ENCODE measurements around the gene DNAJC16. TPM values are rescaled to one million over a fixed set of nuclear protein-coding genes. Genes with fewer than 3 reads are reported as not detected.
A peak's percentile ranks its signal among the peaks of the same experiment; 100 is the strongest.

The DNAJC16 gene
- total and polyA plus RNA-seq, 9 of the 15 experiments (the other 6 are each of a cell fraction or from before 2014, with no cell fraction given), result 6.9 to 16.8 (median 12.8) TPM

DNA sequence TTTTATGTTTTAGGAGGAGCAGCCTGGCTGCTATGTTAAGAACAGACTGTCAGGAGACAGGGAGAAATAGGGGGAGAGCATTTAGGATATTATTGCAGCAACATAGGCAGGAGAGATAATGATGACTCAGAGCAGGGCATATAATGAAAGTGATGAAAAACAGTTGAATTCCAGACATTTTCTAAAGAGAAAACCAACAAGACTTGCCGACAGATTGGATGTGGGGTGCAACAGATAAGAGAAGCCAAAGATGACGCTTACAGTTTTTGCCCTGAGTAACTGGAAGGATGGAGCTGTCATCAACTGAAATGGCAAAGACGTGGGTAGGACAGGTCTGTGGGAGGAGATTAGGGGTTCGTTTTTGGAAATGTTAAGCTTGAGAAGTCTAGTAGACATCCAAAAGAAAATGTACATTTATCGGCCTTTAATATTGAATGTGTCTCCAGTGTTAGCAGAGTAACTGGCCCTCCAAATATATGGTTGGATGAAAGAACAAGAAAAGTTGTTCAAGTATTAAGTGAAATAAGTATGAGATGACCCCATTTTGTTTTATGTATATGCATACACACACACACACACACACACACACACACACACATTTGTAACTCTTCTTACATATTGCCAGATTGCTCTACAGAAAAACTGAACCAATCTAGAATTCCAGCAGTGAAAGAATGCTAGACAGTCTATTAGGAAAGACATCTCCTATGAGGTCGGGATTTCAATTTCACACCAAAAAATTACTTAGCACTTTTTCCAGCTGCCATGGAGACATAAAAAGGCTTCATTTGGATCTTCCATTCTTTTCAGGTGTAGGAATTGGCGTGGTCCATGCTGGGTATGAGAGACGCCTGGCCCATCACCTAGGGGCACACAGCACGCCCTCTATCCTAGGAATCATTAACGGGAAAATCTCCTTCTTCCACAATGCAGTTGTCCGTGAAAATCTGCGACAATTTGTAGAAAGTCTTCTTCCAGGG lies 17.2 kb downstream of the DNAJC16 start (continued):
- TF ChIP-seq ZNF224 (CRISPR knock-in tag; IDR thresholded peaks at IDR 0.05) (no peak), RCOR1 (IDR thresholded peaks at IDR 0.05; ENCODE audit: borderline replicate concordance in 1 of 2, low read depth in 2 of 2, low read length in 2 of 2) (peak; percentile 91 to 98), ESRRB (CRISPR knock-in tag; IDR thresholded peaks at IDR 0.05; ENCODE audit: borderline replicate concordance) (no peak), GTF2A2 (tag; IDR thresholded peaks at IDR 0.05) (no peak), KLF16 (IDR thresholded peaks at IDR 0.05) (peak; percentile 93), CBX8 (IDR thresholded peaks at IDR 0.05; ENCODE audit: borderline replicate concordance, extremely low read depth, low read depth, low read length, poor library complexity, severe bottlenecking) (no peak), PRPF4 (IDR thresholded peaks at IDR 0.05; ENCODE audit: insufficient read depth, low read depth, low read length, poor library complexity, severe bottlenecking) (no peak), FOXJ3 (CRISPR knock-in tag; IDR thresholded peaks at IDR 0.05) (no peak), ZNF695 (CRISPR knock-in tag; IDR thresholded peaks at IDR 0.05) (no peak), SMARCC2 (IDR thresholded peaks at IDR 0.05; ENCODE audit: low read depth) (peak; percentile 100), ZKSCAN8 (CRISPR knock-in tag; IDR thresholded peaks at IDR 0.05) (peak; percentile 70)
- TF ChIP-seq, protein P1, sequence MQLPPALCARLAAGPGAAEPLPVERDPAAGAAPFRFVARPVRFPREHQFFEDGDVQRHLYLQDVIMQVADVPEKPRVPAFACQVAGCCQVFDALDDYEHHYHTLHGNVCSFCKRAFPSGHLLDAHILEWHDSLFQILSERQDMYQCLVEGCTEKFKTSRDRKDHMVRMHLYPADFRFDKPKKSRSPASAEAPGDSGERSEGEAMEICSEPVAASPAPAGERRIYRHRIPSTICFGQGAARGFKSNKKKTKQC (CRISPR knock-in tag; IDR thresholded peaks at IDR 0.05), result no peak
- TF ChIP-seq, protein P2, sequence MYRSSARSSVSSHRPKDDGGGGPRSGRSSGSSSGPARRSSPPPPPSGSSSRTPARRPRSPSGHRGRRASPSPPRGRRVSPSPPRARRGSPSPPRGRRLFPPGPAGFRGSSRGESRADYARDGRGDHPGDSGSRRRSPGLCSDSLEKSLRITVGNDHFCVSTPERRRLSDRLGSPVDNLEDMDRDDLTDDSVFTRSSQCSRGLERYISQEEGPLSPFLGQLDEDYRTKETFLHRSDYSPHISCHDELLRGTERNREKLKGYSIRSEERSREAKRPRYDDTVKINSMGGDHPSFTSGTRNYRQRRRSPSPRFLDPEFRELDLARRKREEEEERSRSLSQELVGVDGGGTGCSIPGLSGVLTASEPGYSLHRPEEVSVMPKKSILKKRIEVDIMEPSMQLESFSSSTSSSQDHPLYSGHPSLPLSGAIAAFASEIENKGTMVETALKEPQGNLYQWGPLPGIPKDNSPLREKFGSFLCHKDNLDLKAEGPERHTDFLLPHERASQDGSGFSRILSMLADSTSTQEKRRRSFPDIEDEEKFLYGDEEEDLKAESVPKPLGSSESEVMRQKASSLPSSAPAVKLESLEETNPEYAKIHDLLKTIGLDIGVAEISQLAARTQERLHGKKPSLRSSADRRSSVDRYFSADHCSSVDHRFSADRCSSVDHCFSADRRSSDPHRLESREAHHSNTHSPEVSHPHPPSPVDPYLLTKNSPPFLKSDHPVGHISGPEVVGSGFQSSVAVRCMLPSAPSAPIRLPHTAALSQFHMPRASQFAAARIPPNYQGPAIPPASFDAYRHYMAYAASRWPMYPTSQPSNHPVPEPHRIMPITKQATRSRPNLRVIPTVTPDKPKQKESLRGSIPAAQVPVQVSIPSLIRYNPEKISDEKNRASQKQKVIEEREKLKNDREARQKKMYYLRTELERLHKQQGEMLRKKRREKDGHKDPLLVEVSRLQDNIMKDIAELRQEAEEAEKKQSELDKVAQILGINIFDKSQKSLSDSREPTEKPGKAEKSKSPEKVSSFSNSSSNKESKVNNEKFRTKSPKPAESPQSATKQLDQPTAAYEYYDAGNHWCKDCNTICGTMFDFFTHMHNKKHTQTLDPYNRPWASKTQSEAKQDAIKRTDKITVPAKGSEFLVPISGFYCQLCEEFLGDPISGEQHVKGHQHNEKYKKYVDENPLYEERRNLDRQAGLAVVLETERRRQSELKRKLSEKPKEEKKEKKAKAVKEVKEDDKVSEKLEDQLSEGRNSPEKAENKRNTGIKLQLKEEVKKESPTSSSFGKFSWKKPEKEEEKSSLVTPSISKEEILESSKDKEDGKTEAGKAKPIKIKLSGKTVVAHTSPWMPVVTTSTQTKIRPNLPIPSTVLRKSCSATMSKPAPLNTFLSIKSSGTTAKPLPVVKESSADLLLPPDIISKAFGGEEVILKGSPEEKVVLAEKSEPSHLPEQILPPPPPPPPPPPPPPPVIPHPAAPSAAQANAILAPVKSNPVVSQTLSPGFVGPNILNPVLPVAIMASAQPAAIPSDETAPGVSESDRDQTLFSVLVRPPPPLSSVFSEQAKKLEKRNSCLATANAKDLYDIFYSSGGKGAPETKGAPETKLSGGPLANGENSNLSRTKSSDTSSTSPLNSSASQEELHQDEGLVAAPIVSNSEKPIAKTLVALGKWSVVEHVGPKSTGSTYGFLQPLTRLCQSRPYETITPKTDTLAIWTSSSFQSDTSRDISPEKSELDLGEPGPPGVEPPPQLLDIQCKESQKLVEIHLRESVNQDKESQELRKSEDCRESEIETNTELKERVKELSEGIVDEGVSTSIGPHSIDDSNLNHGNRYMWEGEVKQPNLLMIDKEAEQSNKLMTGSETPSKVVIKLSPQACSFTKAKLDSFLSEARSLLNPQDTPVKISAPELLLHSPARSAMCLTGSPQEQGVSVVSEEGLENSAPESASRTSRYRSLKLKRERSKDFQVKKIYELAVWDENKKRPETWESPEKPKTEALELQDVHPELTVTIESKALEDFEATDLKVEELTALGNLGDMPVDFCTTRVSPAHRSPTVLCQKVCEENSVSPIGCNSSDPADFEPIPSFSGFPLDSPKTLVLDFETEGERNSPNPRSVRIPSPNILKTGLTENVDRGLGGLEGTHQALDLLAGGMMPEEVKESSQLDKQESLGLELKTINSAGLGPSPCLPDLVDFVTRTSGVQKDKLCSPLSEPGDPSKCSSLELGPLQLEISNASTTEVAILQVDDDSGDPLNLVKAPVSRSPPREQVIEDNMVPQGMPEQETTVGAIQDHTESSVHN (IDR thresholded peaks at IDR 0.05; ENCODE audit: borderline replicate concordance in 1 of 2, low read depth in 1 of 2), result peak; percentile 94 to 98; a peak in 3 of 4 replicates
- TF ChIP-seq, protein P3, sequence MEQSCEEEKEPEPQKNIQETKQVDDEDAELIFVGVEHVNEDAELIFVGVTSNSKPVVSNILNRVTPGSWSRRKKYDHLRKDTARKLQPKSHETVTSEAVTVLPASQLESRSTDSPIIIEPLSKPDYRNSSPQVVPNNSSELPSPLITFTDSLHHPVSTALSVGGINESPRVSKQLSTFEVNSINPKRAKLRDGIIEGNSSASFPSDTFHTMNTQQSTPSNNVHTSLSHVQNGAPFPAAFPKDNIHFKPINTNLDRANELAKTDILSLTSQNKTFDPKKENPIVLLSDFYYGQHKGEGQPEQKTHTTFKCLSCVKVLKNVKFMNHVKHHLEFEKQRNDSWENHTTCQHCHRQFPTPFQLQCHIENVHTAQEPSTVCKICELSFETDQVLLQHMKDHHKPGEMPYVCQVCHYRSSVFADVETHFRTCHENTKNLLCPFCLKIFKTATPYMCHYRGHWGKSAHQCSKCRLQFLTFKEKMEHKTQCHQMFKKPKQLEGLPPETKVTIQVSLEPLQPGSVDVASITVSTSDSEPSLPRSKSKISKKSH (CRISPR knock-in tag; IDR thresholded peaks at IDR 0.05), result no peak

Measured in K562 (cell line).